Measurements from ENCODE around the gene WWP2.

Gene WWP2

DNA sequence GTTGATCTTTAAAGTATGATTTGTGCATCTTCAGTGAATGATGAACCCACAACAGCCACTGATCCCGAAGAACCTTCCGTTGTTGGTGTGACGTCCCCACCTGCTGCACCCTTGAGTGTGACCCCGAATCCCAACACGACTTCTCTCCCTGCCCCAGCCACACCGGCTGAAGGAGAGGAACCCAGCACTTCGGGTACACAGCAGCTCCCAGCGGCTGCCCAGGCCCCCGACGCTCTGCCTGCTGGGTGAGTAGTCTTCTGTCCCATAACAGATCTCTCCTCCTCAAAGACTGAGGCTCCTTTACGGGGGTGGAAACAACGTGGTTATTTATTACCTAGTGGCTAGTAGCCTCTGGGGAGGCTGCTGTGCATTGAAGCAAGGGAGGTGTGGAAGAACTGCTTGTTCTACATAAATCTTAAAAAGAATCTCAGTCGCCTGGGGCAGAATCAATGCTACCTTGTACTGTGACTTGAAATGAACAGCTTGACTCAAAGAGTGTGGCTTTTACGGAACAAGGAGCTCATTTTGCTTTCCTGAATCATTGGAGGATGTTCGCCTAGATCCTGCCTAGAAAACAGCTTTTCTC, 126.0 kb downstream of the WWP2 start:
- in situ Hi-C loops (cut with MboI; ENCODE audit: low sequenced_read_pairs) = no loop called here

DNA sequence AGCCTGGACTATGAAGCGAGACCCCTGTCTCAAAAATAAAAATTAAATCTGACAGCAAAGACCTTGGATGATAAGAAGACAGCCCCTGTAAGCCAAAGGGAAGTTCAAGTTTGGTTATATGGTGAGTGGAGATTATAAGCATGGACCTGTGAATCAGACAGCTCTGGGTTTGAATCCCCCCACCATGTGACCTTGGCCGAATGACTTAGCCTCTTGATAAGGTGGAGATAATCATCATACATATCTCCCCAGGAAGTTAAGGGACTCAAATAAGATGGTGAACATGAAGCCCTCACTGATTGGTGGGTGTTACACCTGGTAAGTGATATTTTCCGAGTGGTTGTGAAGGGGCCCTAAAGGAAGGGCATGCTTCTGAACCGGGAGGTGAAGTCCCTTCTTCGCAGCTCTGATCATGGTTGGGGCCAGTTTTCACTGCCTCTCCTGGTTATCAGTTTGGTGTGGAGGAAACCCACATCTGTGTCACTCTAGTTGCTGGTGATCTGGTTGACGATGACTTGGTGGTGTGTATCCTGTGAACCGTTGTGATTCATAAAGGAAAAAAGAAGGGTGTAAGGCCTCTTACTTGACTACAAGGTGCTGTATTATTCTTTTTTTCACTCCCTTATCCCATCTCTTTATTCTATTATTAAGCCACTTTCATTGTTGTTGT, 127.3 kb downstream of the WWP2 start:
- in situ Hi-C loops (cut with MboI; ENCODE audit: low sequenced_read_pairs) = no loop called here

DNA sequence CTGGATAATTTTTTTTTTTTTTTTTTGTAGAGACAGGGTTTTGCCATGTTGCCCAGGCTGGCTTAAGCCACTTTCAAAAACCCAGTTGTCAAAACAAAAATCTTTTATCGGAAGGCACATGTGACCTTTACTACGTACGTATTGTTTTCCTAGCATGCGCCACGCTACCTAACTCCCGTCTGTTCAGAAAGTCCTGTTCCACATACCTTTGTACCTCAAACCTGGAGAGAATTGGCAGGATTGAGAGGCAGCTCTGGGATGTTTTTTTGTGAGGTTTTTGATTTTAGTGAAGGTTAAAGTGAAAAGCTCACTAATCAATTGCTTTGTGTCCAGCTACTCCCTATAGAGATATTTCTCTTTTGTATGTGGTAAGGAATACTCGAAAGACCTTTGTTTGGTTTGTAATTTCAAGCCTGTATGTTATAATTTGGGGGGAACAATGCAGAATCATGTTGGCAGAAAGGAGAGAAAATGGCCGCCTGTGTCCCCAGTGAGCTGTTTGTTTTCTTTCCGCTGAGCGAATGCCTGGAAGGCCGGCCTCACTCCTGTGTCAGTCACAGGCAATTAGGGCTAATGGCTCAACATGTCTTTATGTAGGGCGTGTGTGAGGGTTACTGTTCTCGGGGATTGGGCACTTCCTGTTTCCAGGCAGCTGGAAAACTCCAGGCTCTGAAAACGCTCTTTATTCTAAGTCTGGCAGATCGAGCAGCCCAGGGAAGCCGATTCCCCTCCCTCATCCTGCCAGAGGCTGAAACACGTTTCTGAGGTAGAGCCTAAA, 128.2 kb downstream of the WWP2 start:
- in situ Hi-C loops (cut with MboI; ENCODE audit: low sequenced_read_pairs) = no loop called here

DNA sequence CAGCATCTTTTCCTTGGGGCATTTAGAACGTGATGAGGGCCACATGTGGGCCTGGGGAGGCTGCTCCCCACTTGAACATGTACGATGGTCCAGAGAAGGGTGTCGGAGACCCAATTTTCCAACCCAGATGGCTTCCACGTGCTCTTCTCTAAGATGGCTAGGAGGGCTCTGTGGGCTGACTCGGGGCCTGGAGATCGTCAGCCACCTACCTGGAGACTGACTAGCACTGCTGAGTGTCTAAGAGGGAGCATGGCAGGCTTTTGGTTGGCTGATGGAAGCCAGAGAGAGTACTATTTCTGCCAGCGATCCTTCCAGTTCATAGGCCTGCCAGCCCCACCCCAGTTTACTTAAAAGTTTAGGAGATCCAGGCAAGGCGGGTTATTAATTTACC, 128.8 kb downstream of the WWP2 start:
- in situ Hi-C loops (cut with MboI; ENCODE audit: low sequenced_read_pairs) = no loop called here

DNA sequence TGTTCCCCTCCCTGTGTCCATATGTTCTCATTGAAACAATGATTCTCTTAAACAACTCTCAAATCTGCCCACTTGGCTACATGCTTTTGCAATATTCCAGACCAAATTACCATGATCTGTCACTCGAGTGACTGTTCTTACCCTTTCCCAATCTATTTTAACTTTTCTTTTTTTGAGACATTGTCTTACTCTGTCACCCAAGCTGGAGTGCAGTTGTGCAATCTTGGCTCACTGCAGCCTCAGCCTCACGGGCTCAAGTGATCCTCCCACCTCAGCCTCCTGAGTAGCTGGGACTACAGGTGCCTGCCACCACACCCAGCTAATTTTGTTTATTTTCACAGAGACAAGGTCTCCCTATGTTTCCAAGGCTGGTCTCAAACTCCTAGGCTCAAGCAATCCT, 130.2 kb downstream of the WWP2 start:
- in situ Hi-C loops (cut with MboI; ENCODE audit: low sequenced_read_pairs) = no loop called here

DNA sequence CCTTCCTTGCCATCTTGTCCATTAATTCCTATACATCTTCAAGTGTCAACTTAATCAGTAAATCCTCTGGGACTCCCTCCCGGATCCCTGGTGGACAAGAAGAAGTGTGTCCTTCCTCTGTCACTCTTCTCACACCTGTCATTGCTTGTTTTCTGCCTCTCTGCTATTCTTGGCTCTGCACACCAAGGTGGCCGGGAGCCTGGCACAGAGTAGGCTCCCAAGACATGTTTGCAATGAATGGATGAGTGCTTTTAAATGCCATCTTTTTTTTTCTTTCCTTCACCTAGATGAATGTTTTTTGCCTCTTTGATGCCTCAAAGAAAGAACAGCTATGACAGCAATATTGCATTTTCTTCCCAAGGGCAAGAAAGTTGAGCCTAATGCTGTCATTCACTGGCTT, 131.0 kb downstream of the WWP2 start:
- in situ Hi-C loops (cut with MboI; ENCODE audit: low sequenced_read_pairs) = no loop called here

DNA sequence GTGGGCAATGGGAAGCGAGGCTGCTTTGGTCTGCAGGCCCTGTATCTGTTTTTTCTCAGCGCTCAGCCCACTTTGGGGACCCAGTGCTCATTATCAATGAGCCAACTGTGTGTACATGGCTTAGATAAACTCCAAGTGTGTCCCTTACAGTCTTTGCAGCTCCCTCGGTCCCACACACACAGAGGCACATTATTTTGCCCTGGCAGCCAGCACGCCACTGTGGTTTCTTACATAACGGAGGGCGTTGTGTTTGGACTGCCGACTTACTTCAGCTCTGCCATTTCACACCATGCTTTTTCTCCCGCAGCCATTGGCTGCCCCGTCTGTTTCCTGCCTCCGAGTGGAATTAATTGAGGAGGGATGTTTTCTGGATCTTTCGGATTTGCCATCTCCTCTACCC, 132.5 kb downstream of the WWP2 start:
- in situ Hi-C loops (cut with MboI; ENCODE audit: low sequenced_read_pairs) = no loop called here

DNA sequence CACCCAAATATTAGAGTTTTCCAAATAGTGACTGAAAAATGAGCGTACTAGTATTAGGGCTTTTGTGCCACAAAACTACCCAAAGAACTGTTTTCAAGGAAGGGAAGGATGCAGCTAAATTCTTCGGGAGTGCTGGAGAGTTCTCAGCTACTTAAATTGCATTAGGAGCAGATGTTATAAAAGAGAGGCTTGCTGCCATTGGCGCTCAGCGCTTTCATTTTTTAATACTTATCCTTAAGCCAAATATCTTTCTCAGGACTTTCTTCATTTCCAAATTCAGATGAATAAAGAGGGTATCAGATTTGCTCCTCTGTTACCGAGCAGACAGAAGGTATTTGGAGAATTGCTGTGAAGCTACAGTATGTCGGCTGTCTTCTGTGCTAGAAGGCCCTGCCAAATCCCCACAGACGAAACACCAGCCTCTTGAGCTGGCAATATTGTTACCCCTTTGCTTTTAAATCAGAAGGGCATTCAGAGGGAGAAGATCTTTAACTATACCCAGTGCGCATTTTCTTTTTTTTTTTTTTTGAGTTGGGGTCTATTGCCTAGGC, 141.8 kb downstream of the WWP2 start:
- in situ Hi-C loops (cut with MboI; ENCODE audit: low sequenced_read_pairs) = no loop called here

DNA sequence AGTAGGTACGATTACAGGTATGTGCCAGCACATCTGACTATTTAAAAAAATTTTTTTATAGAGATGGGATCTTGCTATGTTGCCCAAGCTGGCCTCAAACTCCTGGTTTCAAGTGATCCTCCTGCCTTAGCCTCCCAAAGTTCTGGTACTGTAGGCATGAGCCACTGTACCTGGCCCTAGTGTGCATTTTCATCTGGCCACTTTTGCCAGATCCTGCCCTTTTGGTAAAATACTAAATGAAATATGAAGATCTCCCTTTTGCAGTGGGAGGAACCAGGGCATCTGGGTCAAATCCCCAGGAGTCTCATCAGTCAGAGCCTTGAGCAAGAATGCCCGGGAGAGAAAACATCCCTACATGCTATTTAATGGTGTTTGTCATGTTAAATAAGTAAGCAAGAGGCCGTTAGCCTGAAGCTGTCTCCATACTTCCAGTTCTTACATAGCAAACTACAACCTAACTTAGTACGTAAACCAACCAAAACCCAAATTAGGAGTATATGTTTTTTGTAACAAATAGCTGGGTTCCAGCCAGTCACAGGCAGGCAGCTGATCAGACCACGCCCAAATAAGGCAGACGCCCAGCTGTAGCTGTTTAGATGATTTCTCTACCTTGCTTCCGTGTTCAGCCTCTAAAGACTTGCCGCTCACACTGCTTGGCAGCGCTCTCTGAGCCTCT, 142.5 kb downstream of the WWP2 start:
- in situ Hi-C loops (cut with MboI; ENCODE audit: low sequenced_read_pairs) = no loop called here

DNA sequence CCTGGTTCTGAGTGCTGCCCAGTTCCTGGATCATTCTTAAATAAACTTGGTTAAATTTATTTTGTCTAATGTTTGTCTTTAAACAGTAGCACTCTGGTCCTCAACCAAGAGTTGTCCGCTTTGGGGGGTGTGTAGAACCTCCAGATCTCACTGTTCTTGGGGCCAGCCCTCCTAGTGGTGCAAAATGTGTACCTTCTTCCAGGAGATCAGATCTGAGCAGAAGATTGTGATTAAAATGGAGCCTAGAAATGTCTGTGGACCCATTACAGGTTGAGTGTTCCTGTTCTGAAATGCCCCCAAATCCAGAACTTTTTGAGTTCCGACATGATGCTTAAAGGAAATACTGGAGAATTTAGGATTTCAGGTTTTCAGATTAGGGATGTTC, 143.0 kb downstream of the WWP2 start:
- in situ Hi-C loops (cut with MboI; ENCODE audit: low sequenced_read_pairs) = no loop called here

DNA sequence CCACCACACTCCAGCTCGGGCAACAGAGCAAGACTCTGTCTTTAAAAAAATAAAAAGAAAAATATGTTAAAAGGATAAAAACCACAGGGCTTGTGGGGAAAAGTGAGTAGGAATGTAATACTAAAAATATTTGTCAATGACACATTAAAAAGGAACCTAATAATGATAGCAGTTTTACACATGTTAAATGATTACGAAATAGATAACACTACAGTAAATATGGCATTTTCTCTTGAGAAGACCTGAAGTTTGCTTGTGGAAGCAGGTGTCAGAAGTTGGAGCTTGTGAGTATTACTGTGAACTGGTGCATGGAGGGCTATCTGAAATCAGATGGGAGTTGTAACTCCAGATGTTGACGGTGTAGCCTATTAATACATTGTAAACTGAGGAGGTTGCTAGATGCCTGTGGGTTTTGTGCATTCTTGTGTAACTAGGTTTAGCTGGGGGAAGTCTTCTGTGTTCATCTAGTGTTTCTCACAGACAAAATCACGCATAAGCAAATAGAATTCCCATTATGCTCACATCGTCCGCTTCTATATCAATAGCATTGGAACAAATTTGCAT, 144.8 kb downstream of the WWP2 start:
- in situ Hi-C loops (cut with MboI; ENCODE audit: low sequenced_read_pairs) = no loop called here

DNA sequence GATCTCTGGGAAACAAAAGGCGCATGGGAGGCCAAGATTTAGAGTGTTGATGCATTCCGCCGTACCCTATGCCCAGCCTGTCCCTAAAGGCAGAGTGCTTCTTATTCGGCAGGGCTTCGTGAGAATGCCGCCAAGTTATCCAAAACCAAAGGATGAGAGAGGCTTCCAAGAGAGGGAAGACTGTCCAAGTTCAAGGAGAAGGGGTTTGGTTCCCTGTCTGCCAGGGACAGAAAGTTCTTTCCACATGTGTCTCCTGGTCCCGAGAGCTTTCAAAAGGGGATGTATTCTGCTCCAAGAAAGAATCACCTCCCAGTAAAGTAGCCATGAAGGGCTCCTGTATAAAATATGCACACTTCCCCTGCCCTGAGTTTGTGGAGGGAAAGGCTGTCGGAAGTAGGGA, 146.9 kb downstream of the WWP2 start:
- in situ Hi-C loops (cut with MboI; ENCODE audit: low sequenced_read_pairs) = no loop called here

DNA sequence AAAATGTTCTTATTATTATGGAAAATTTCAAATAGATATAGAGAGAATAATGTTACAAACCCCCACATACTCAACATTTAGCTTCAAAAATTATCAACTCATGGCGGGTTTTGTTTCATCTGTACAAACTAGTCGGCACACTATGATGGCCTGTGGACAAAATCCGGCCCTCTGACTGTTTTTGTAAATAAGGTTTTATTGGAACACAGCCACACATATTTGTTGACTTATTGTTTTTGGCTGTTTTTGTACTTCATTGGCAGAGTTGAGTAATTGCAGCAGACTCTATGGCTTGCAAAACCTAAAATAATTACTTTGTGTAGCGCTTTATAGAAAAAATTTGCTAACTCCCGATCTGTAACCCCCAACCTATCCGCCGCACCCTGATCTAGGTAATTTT, 147.6 kb downstream of the WWP2 start:
- in situ Hi-C loops (cut with MboI; ENCODE audit: low sequenced_read_pairs) = no loop called here

DNA sequence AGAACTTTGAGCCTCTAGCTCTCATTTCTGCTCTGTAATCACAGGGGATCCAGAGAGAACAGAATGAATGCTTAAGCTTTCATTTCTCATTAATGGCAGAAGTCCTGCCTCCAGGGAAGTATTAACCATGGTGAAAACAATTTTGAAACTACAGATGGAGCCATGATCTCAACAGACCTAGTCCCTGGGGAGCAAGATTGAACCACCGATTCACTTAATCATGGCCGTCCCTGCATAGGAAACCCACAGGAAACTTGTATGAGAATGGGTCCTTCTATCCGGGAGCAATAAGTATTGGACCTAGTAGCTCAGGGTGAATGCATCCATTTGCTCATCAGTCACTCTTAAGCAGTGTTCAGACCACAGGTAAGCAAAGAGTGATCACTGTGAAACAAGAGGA, 148.8 kb downstream of the WWP2 start:
- in situ Hi-C loops (cut with MboI; ENCODE audit: low sequenced_read_pairs) = no loop called here

DNA sequence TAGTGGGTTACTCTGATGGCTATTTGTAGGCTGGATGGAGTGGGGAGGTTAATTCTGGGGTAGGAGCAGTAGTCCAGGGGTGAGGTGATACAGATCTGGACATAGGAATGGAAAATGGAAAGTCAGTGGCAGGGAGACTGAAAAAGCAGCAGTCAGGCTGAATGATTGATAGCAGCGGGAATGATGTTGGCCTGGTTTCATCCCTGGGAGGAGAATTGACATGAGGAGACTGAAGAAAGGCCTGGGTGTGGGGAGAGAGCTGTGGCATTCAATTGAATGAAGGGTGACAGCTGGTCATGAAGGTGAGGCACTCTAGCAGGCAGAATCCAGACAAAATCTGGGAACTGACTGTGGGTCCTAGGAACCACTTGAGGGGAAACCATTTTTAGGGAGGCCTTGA, 154.3 kb downstream of the WWP2 start:
- in situ Hi-C loops (cut with MboI; ENCODE audit: low sequenced_read_pairs) = no loop called here

DNA sequence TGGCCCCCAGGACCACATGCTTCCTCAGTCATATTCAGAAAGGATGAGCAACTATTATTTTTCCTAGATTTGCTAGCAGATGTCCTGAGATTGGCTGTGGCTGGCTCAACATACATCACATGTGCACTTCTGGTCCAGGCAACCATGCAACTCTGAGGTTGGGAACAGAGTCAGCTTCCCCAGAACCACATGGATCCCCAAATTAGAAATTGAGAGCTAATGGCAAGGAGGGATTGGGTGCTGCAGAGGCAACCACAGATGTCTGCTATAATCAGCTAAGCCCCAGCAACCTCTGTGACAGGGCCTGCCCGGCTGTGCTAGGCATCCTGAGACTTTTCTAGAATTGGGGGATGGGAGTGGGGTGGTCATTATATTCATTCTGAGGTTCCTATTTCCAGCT, 155.2 kb downstream of the WWP2 start:
- in situ Hi-C loops (cut with MboI; ENCODE audit: low sequenced_read_pairs) = no loop called here

DNA sequence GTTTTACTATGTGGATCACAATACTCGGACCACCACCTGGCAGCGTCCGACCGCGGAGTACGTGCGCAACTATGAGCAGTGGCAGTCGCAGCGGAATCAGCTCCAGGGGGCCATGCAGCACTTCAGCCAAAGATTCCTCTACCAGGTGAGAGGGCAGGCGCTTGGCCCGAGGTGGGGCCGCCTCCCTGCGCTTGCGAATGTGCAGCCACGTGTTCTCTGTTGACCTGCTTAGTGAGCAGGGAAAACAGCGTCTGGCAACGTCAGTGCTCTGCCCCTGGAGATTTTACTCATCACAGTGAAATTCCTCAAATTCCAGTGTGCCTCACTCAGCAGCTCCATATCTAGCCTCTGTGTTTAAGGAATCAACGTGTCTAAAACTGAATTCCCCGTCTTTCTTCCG, 155.6 kb downstream of the WWP2 start:
- in situ Hi-C loops (cut with MboI; ENCODE audit: low sequenced_read_pairs) = no loop called here

DNA sequence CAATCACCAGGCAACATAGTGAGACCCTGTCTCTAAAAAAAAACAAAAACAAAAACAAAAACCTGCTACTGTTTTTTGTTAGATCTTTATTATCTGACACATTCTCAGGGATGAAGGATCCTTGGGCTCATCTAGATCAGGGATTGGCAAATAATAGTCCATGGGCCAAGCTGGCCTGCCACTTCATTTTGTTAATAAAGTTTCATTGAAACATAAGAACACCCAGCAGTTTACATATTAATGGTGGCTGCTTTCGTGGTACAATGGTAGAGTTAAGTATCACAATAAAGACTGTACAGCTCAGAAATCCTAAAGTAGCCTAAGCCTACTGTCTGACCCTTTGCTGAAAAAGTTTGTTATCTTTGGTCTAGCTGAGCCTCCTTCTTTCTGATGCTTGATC, 156.1 kb downstream of the WWP2 start:
- in situ Hi-C loops (cut with MboI; ENCODE audit: low sequenced_read_pairs) = no loop called here

DNA sequence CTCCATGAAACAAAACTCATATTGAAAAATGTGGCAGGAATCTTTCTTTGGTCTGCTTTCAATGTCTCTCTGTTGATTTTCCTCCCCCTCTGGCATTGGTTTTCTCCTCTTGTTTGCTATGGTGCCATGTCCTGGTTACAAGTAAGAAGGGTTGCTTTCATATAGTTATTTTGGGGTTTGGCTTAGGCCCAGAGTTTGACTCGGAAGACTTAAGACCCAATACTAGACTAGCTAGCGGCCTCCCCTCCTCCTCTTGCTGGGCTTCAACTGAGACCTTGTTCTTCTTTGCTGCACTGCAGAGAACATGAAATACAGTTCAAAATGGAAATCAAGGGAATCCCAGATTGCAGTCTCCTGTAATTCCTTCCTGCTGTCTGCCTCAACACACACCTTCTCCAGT, 159.0 kb downstream of the WWP2 start:
- in situ Hi-C loops (cut with MboI; ENCODE audit: low sequenced_read_pairs) = no loop called here

DNA sequence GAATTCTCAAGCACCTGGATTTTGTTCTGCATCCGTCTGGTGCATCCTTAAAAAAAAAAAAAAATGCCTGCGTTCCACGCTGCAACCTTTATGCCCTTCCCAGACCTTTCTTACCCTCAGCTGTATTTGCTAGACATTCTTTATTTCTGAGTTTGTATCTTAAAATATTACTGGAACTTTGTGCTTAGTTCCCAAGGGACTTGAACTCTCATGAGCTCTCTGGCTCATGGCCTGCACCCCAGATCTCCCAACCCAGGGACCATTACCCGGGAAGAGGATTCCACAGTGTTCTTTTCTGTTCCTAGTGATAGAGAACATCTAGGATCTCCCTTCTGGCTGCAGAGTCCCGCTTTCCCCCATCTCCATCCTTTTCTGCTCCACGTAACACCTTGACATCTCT, 160.1 kb downstream of the WWP2 start:
- in situ Hi-C loops (cut with MboI; ENCODE audit: low sequenced_read_pairs) = no loop called here

DNA sequence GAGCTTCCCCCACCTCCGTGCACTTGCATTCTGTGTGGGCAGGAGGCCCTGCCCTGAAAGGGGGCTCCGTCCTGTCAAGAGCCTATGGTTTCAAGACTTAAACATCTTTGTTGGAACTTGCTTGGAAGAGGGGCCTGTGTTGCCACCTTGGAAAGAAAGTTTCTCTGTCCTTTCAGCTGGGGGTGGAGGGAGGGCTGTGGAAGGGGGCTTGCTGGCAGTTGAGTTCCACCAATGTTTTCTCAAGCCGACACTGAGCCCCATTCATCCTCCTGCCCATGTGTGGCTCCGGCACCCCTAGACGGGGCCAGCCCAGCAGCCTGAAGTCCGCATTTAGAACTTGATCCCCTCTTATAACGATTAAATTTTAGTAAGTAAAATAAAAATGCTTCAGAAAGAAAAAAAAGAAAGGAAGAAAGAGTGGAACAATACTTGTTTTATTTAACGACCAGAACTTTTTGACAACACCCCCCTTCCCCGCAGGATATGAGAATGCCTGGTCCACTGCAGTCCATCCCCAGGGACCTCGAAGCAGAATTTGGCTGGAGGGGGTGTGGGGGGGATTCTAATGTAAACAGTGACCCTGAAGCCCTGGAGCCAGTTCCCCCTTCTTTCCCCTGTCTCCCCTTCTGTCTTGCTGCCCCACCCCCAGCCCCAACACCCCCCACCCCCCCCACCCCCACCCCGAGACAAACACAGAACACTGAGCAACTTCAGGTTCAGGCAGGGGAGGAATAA, 162.1 kb downstream of the WWP2 start:
- in situ Hi-C loops (cut with MboI; ENCODE audit: low sequenced_read_pairs) = no loop called here

Data from HL-60/S4 treated with retinoic acid at 250 ng/mL for 4 days and 3 days (cell line).